Measurements from ENCODE around the gene DPF3.

DNA sequence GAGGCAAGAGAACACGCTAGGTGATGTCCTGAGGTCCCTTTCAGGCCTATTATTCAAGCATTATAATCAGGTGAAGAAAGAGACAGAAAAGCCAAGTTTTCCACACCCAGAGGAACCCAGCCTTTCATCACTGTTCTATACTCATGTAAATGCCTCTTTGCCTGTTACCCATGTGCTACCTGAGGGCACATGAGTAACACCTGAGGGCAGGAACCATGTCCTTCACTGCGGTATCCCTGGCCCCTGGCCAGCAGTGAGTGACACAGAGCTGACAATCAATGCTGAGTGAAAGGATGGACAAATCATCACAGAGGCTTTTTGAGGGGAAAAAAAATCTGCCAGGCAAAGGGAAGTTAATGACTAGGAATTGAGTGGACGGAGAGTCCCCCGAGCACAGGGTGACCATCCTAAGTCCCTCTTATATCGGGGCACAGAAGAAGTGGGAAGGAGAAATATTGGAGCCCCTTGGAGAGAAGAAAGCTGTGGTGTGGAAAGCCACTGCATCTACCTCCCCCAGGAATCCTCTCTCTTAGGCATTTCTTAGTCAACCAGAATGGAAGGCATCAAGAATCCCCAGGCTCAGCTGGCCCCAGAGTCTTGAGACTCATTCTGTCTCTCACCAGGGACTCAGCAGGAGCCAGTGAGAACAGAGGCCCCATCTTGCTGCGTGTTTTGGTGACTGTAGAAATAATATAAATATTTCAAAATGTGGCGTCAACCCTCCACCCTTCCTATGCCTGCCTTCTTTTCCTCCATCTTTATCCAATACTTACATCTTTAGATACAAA, 212.9 kb downstream of the DPF3 start:
- TF ChIP-seq, protein P1, sequence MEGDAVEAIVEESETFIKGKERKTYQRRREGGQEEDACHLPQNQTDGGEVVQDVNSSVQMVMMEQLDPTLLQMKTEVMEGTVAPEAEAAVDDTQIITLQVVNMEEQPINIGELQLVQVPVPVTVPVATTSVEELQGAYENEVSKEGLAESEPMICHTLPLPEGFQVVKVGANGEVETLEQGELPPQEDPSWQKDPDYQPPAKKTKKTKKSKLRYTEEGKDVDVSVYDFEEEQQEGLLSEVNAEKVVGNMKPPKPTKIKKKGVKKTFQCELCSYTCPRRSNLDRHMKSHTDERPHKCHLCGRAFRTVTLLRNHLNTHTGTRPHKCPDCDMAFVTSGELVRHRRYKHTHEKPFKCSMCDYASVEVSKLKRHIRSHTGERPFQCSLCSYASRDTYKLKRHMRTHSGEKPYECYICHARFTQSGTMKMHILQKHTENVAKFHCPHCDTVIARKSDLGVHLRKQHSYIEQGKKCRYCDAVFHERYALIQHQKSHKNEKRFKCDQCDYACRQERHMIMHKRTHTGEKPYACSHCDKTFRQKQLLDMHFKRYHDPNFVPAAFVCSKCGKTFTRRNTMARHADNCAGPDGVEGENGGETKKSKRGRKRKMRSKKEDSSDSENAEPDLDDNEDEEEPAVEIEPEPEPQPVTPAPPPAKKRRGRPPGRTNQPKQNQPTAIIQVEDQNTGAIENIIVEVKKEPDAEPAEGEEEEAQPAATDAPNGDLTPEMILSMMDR (IDR thresholded peaks at IDR 0.05): no peak
- TF ChIP-seq POLR2A (IDR thresholded peaks at IDR 0.05): no peak

Measured in heart left ventricle (tissue), 13 donors.